ENCODE data around the gene CCDC192. TPM values are rescaled to one million over a fixed set of nuclear protein-coding genes. Genes with fewer than 3 reads are reported as not detected.

Gene CCDC192
- total RNA-seq, 1 experiment from 2014 or later = not detected

DNA sequence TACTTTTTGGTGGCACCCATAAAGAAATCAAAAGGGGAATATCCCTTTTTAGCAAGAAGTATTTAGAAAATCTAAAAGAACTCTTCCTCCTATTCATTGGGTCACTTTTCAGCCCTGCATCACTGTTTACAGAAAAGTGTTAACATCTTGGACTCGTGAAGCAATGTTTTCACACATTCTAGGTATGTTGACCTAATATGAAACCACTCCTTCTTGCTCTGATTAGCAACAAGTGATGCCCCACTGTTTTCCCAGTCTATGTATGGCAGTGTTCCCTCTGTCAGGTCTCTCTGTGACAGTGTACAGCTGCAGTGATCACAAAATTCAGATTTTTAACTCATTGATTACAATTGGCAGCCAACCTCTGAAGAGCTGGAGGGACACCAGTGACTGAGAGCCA lies 232.2 kb downstream of the CCDC192 start:
- ChIA-PET CTCF (interaction anchor here (0.7 to 1.1 kb wide), 8 partner anchors 9 to 220 kb away, joined by 3 to 9 read pairs (median 4); no protein-coding TSS in a partner anchor), POLR2A (no interaction called here)
- Mint-ChIP-seq H3K9me3 (ENCODE audit: unreplicated experiment) (peaks cover 9% of the 10 kb centered on the region), H3K27ac (ENCODE audit: unreplicated experiment) (peak overlapping the region; percentile 32), H3K4me1 (ENCODE audit: low read depth, unreplicated experiment) (peaks cover 56% of the 10 kb centered on the region), H3K36me3 (ENCODE audit: insufficient read depth, unreplicated experiment) (no peaks in the 10 kb centered on the region), H3K4me3 (ENCODE audit: unreplicated experiment) (no peak overlapping the region), H3K27me3 (ENCODE audit: insufficient read depth, unreplicated experiment) (no peaks in the 10 kb centered on the region)
- no TSS peak for BruUV-seq (replicated peaks)
- TF ChIP-seq, protein P1, sequence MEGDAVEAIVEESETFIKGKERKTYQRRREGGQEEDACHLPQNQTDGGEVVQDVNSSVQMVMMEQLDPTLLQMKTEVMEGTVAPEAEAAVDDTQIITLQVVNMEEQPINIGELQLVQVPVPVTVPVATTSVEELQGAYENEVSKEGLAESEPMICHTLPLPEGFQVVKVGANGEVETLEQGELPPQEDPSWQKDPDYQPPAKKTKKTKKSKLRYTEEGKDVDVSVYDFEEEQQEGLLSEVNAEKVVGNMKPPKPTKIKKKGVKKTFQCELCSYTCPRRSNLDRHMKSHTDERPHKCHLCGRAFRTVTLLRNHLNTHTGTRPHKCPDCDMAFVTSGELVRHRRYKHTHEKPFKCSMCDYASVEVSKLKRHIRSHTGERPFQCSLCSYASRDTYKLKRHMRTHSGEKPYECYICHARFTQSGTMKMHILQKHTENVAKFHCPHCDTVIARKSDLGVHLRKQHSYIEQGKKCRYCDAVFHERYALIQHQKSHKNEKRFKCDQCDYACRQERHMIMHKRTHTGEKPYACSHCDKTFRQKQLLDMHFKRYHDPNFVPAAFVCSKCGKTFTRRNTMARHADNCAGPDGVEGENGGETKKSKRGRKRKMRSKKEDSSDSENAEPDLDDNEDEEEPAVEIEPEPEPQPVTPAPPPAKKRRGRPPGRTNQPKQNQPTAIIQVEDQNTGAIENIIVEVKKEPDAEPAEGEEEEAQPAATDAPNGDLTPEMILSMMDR (IDR thresholded peaks at IDR 0.05; ENCODE audit: insufficient read depth in 1 of 2, low read depth in 1 of 2, low read length in 1 of 2, severe bottlenecking in 1 of 2, unreplicated experiment in 1 of 2) = no peak
- intact Hi-C loops (cut with micrococcal nuclease; ENCODE audit: unreplicated experiment) = loop anchor here (1.0 to 2.0 kb wide), 7 partner anchors 16 to 148 kb away; partner anchors contain the start of gene SLC12A2
- H3K4me3 ChIP-seq (ENCODE audit: low read depth, low read length) = no peak overlapping the region
- DNase-seq = peak in 1 of 2 experiments; percentile 58
- no peaks in the 10 kb centered on the region for H3K9me3 ChIP-seq
- H3K36me3 ChIP-seq (ENCODE audit: control insufficient read depth, insufficient read depth, low read length) = no peaks in the 10 kb centered on the region; the same call in 1 of the 2 replicates
- H3K27me3 ChIP-seq (replicated peaks; ENCODE audit: control insufficient read depth, insufficient read depth, low read length) = no peaks in the 10 kb centered on the region
- peaks cover 38% of the 10 kb centered on the region for H3K4me1 ChIP-seq

DNA sequence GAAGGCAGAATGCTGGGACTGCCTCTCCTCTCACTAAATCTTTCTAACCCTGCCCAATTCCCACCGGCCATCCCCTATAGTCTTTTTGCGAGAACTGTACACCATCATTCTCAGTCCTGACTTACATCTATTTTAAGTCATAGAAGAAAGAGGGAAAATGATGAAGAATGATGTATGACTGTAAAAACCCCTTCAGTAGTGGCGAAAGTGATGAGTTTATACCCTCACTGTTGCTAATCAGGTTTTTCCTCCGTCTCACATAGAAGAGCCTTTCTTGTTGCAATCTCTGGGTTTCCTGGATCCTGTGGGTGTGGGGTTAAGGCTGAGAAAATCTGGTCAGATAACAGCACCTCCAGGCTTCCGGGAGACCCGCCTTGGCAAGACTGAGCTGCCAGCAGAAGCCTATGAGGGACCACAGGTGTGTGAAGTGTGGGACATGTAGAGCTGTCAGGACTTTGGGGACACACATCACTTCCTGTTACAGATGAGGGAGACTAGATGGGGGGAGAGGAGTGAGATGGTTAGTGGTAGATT lies 233.3 kb downstream of the CCDC192 start:
- intact Hi-C loops (cut with micrococcal nuclease; ENCODE audit: unreplicated experiment) = no loop called here
- Histone ChIP-seq H3K27me3 (replicated peaks; ENCODE audit: control insufficient read depth, insufficient read depth, low read length) (no peaks in the 10 kb centered on the region), H3K36me3 (ENCODE audit: control insufficient read depth, insufficient read depth, low read length) (no peaks in the 10 kb centered on the region; the same call in 1 of the 2 replicates), H3K4me1 (peaks cover 35% of the 10 kb centered on the region), H3K4me3 (ENCODE audit: low read depth, low read length) (no peak overlapping the region), H3K9me3 (no peaks in the 10 kb centered on the region)
- no peak for DNase-seq
- H3K4me3 Mint-ChIP-seq (ENCODE audit: unreplicated experiment) = no peak overlapping the region
- BruUV-seq (replicated peaks) = no TSS peak
- no peaks in the 10 kb centered on the region for H3K27me3 Mint-ChIP-seq (ENCODE audit: insufficient read depth, unreplicated experiment)
- peaks cover under 1% of the 10 kb centered on the region for H3K9me3 Mint-ChIP-seq (ENCODE audit: unreplicated experiment)
- H3K36me3 Mint-ChIP-seq (ENCODE audit: insufficient read depth, unreplicated experiment) = no peaks in the 10 kb centered on the region
- ChIA-PET CTCF (no interaction called here), POLR2A (no interaction called here)
- TF ChIP-seq, protein P1 (IDR thresholded peaks at IDR 0.05; ENCODE audit: insufficient read depth in 1 of 2, low read depth in 1 of 2, low read length in 1 of 2, severe bottlenecking in 1 of 2, unreplicated experiment in 1 of 2) = no peak
- H3K27ac Mint-ChIP-seq (ENCODE audit: unreplicated experiment) = peak overlapping the region; percentile 78
- peaks cover 51% of the 10 kb centered on the region for H3K4me1 Mint-ChIP-seq (ENCODE audit: low read depth, unreplicated experiment)

DNA sequence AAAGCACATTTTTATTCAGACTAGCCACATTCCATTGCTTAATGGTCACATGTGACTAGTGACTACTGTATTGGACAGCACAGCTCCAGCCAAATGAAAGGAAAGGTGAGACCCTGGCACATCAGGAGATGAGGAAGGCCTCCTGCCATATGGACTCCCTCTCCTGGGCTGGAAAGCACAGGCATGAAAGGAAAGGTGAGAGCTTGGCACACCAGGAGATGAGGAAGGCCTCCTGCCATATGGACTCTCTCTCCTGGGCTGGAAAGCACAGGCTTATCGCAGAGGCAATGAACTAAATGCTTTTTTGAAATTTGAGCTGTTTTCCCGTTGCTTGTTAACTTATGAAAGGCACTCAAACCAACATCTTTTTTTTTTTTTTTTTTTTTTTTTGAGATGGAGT lies 235.6 kb downstream of the CCDC192 start:
- BruUV-seq (replicated peaks) = no TSS peak
- ChIA-PET POLR2A (no interaction called here), CTCF (no interaction called here)
- Histone ChIP-seq H3K4me3 (ENCODE audit: low read depth, low read length) (no peak overlapping the region), H3K9me3 (no peaks in the 10 kb centered on the region), H3K4me1 (peaks cover 35% of the 10 kb centered on the region), H3K36me3 (ENCODE audit: control insufficient read depth, insufficient read depth, low read length) (no peaks in the 10 kb centered on the region; the same call in 1 of the 2 replicates), H3K27me3 (replicated peaks; ENCODE audit: control insufficient read depth, insufficient read depth, low read length) (no peaks in the 10 kb centered on the region)
- Mint-ChIP-seq H3K27me3 (ENCODE audit: insufficient read depth, unreplicated experiment) (no peaks in the 10 kb centered on the region), H3K4me3 (ENCODE audit: unreplicated experiment) (no peak overlapping the region), H3K27ac (ENCODE audit: unreplicated experiment) (no peak overlapping the region), H3K4me1 (ENCODE audit: low read depth, unreplicated experiment) (peaks cover 46% of the 10 kb centered on the region), H3K36me3 (ENCODE audit: insufficient read depth, unreplicated experiment) (no peaks in the 10 kb centered on the region), H3K9me3 (ENCODE audit: unreplicated experiment) (no peaks in the 10 kb centered on the region)
- intact Hi-C loops (cut with micrococcal nuclease; ENCODE audit: unreplicated experiment) = no loop called here
- TF ChIP-seq, protein P1 (IDR thresholded peaks at IDR 0.05; ENCODE audit: insufficient read depth in 1 of 2, low read depth in 1 of 2, low read length in 1 of 2, severe bottlenecking in 1 of 2, unreplicated experiment in 1 of 2) = no peak
- DNase-seq = no peak
